Measurements from ENCODE around the gene MX1.

DNA sequence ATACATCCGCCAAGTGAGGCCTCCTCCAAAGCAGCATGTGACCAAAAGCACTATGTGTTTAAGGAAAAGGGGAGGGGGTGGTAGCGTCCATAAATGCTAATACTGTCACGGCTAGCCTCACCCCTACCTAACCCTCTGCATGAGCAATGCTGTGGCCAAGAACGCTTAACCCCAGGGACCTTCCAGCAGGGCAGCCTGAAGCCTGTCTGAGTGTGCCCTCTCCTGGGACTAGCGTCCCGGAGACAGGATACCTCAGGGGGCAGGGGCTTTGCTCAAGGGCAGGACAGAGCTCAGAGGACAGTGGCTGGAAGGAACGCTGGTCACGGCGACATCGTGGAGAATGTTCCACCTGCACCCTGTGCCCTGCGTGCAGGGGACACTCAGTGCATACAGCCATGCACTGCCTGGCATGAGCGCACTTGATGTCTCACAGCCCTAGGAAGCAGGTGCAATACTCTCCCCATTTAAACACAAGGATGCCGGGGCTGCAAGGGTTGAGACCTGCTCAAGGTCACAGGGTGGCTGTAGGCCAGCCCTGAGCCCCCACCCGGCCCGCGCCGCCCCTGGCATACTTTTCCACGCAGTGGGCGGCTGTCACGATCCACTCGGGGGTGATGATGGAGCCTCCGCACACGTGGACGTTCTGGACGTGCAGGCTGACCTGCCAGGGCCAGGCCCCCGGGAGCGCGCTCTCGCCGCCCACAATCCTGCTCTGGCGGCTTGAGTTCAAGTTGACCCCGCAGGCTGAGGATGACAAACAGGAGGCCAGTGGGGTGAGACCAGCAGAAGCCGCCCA, 46.9 kb downstream of the MX1 start:
- no peak for TF ChIP-seq ZNF563 (CRISPR knock-in tag; IDR thresholded peaks at IDR 0.05)
- TF ChIP-seq CBX2 (IDR thresholded peaks at IDR 0.05; ENCODE audit: low read depth, low read length) = no peak
- no peak for TF ChIP-seq CBX2 (CRISPR knock-in tag; IDR thresholded peaks at IDR 0.05; ENCODE audit: low read depth)

All from HepG2 (cell line).